ENCODE data around the gene GRK1. TPM values are rescaled to one million over a fixed set of nuclear protein-coding genes. Genes with fewer than 3 reads are reported as not detected.

The GRK1 gene
- total RNA-seq, 1 donor from 2014 or later: 1.1 TPM

GRCh38 chr13:113768018-113768905, 101.2 kb downstream of the GRK1 start:
- no peak for DNase-seq (ENCODE audit: low spot score, unreplicated experiment)
- H3K27me3 Mint-ChIP-seq: peaks cover 10% of the 10 kb centered on the region
- H3K9me3 Mint-ChIP-seq (ENCODE audit: low read depth): peaks cover 6% of the 10 kb centered on the region
- H3K4me3 Mint-ChIP-seq (ENCODE audit: low read depth): no peak overlapping the region
- H3K36me3 Mint-ChIP-seq (ENCODE audit: insufficient read depth): no peaks in the 10 kb centered on the region
- H3K4me1 Mint-ChIP-seq (ENCODE audit: low read depth): no peaks in the 10 kb centered on the region
- no peak overlapping the region for H3K27ac Mint-ChIP-seq
- TF ChIP-seq, protein P1, sequence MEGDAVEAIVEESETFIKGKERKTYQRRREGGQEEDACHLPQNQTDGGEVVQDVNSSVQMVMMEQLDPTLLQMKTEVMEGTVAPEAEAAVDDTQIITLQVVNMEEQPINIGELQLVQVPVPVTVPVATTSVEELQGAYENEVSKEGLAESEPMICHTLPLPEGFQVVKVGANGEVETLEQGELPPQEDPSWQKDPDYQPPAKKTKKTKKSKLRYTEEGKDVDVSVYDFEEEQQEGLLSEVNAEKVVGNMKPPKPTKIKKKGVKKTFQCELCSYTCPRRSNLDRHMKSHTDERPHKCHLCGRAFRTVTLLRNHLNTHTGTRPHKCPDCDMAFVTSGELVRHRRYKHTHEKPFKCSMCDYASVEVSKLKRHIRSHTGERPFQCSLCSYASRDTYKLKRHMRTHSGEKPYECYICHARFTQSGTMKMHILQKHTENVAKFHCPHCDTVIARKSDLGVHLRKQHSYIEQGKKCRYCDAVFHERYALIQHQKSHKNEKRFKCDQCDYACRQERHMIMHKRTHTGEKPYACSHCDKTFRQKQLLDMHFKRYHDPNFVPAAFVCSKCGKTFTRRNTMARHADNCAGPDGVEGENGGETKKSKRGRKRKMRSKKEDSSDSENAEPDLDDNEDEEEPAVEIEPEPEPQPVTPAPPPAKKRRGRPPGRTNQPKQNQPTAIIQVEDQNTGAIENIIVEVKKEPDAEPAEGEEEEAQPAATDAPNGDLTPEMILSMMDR (IDR thresholded peaks at IDR 0.05; ENCODE audit: unreplicated experiment): no peak

GRCh38 chr13:113769106-113769505, 102.1 kb downstream of the GRK1 start:
- Mint-ChIP-seq H3K9me3 (ENCODE audit: low read depth) (peaks cover 6% of the 10 kb centered on the region), H3K27me3 (peaks cover 6% of the 10 kb centered on the region), H3K36me3 (ENCODE audit: insufficient read depth) (no peaks in the 10 kb centered on the region), H3K4me3 (ENCODE audit: low read depth) (no peak overlapping the region), H3K4me1 (ENCODE audit: low read depth) (no peaks in the 10 kb centered on the region), H3K27ac (no peak overlapping the region)
- TF ChIP-seq, protein P1 (IDR thresholded peaks at IDR 0.05; ENCODE audit: unreplicated experiment): no peak
- DNase-seq (ENCODE audit: low spot score, unreplicated experiment): no peak

DNA sequence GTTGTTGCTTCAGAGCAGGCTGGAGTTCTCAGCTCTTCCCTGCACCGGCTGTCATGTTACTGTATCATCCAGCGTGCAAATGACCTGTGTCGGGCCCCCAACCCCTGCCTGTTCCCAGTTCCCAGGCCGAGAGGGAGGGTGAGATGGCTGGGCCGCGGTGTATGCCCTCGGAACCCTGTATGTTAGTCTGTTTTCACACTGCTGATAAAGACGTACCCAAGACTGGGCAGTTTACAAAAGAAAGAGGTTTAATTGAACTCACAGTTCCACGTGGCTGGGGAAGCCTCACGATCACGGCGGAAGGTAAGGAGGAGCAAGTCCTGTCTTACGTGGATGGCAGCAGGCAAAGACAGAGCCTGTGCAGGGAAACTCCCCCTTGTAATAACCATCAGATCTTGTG, 102.9 kb downstream of the GRK1 start:
- Mint-ChIP-seq H3K4me3 (ENCODE audit: low read depth) (no peak overlapping the region), H3K4me1 (ENCODE audit: low read depth) (no peaks in the 10 kb centered on the region), H3K27me3 (peaks cover 6% of the 10 kb centered on the region), H3K36me3 (ENCODE audit: insufficient read depth) (no peaks in the 10 kb centered on the region), H3K27ac (no peak overlapping the region), H3K9me3 (ENCODE audit: low read depth) (peaks cover 6% of the 10 kb centered on the region)
- TF ChIP-seq, protein P1 (IDR thresholded peaks at IDR 0.05; ENCODE audit: unreplicated experiment): no peak
- DNase-seq (ENCODE audit: low spot score, unreplicated experiment): no peak

GRCh38 chr13:113770441-113770840, 103.4 kb downstream of the GRK1 start:
- no peak overlapping the region for H3K27ac Mint-ChIP-seq
- TF ChIP-seq, protein P1 (IDR thresholded peaks at IDR 0.05; ENCODE audit: unreplicated experiment): no peak
- peaks cover 6% of the 10 kb centered on the region for H3K27me3 Mint-ChIP-seq
- no peaks in the 10 kb centered on the region for H3K4me1 Mint-ChIP-seq (ENCODE audit: low read depth)
- H3K36me3 Mint-ChIP-seq (ENCODE audit: insufficient read depth): no peaks in the 10 kb centered on the region
- DNase-seq (ENCODE audit: low spot score, unreplicated experiment): no peak
- peaks cover 6% of the 10 kb centered on the region for H3K9me3 Mint-ChIP-seq (ENCODE audit: low read depth)
- no peak overlapping the region for H3K4me3 Mint-ChIP-seq (ENCODE audit: low read depth)

GRCh38 chr13:113770937-113771336, 103.9 kb downstream of the GRK1 start:
- Mint-ChIP-seq H3K27ac (no peak overlapping the region), H3K36me3 (ENCODE audit: insufficient read depth) (no peaks in the 10 kb centered on the region), H3K4me1 (ENCODE audit: low read depth) (no peaks in the 10 kb centered on the region), H3K9me3 (ENCODE audit: low read depth) (peaks cover 6% of the 10 kb centered on the region), H3K27me3 (peaks cover 6% of the 10 kb centered on the region), H3K4me3 (ENCODE audit: low read depth) (no peak overlapping the region)
- TF ChIP-seq, protein P1 (IDR thresholded peaks at IDR 0.05; ENCODE audit: unreplicated experiment): no peak
- DNase-seq (ENCODE audit: low spot score, unreplicated experiment): no peak

All from progenitor cell of endocrine pancreas (in vitro differentiated cells).